Activated T-helper 17 cell treated with anti-CD3 and anti-CD28 coated beads, Interleukin-2, amount 50 U/mL, for 72 hours (primary cell): Measurements from ENCODE around the gene S100A9. TPM values are rescaled to one million over a fixed set of nuclear protein-coding genes. Genes with fewer than 3 reads are reported as not detected.
A peak's percentile ranks its signal among the peaks of the same experiment; 100 is the strongest.

Experiments used
- ATAC-seq: fragments of 150-1000 bp; cut with Tn5 transposase; replicated peaks from 2 replicates; pipeline ENCODE4 v1.10.0; 2021; ENCODE audit warnings: mild to moderate bottlenecking, moderate library complexity
- H3K27ac Mint-ChIP-seq: one replicate; pipeline ENCODE4 v1.8.0; 2022; ENCODE audit warnings: mixed read lengths
- H3K27me3 Mint-ChIP-seq: one replicate; pipeline ENCODE4 v1.8.0; 2022; ENCODE audit warnings: mixed read lengths
- H3K36me3 Mint-ChIP-seq: one replicate; pipeline ENCODE4 v1.8.0; 2022; ENCODE audit warnings: low read depth, mild to moderate bottlenecking, mixed read lengths
- H3K4me1 Mint-ChIP-seq: one replicate; pipeline ENCODE4 v1.8.0; 2022; ENCODE audit warnings: mixed read lengths
- H3K4me3 Mint-ChIP-seq: one replicate; pipeline ENCODE4 v1.8.0; 2022; ENCODE audit warnings: mild to moderate bottlenecking, mixed read lengths
- H3K9me3 Mint-ChIP-seq: one replicate; pipeline ENCODE4 v1.8.0; 2022; ENCODE audit warnings: mixed read lengths
- total RNA-seq, 2 donors: library from RNA; stranded (reverse); gene quantifications; one replicate each; pipeline ENCODE4 v1.2.3, GENCODE V29; 2022

S100A9 gene
- total RNA-seq, 2 donors from 2014 or later = 0.66 TPM; not detected in 1

GRCh38 chr1:153361480-153362109, 3.9 kb downstream of the S100A9 start:
- H3K27ac Mint-ChIP-seq = peak overlapping the region; percentile 58
- H3K9me3 Mint-ChIP-seq = no peaks in the 10 kb centered on the region
- H3K4me1 Mint-ChIP-seq = peaks cover 4% of the 10 kb centered on the region
- H3K27me3 Mint-ChIP-seq = peaks cover 18% of the 10 kb centered on the region
- no peaks in the 10 kb centered on the region for H3K36me3 Mint-ChIP-seq
- ATAC-seq = no peak
- H3K4me3 Mint-ChIP-seq = no peak overlapping the region

GRCh38 chr1:153362187-153362775, 4.6 kb downstream of the S100A9 start:
- H3K4me3 Mint-ChIP-seq = no peak overlapping the region
- H3K4me1 Mint-ChIP-seq = peaks cover 4% of the 10 kb centered on the region
- H3K9me3 Mint-ChIP-seq = no peaks in the 10 kb centered on the region
- no peak for ATAC-seq
- no peaks in the 10 kb centered on the region for H3K36me3 Mint-ChIP-seq
- peaks cover 18% of the 10 kb centered on the region for H3K27me3 Mint-ChIP-seq
- H3K27ac Mint-ChIP-seq = no peak overlapping the region

DNA sequence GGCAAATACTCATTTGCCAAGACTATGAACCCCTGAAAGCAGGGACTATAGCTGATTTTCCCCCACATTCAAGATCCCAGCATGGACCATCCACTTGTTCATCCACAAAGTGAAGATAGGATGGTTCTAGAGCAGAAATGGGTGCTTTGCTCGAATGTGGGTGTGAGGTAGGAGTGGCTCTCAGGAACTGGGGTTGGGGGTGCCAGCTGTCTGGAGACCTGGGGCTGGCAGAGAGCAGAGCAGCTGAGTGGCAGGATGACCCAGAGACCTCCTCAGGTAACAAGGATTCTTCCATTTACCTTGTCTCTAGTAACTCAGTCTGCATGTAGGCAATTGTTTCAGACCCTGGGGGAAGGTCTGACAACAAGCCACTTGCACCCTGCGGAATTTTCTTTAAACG, 6.0 kb downstream of the S100A9 start:
- Mint-ChIP-seq H3K9me3 (no peaks in the 10 kb centered on the region), H3K36me3 (no peaks in the 10 kb centered on the region), H3K4me1 (no peaks in the 10 kb centered on the region), H3K4me3 (no peak overlapping the region), H3K27ac (no peak overlapping the region), H3K27me3 (peaks cover 18% of the 10 kb centered on the region)
- no peak for ATAC-seq

- Mint-ChIP-seq H3K36me3 (no peaks in the 10 kb centered on the region), H3K27ac (no peak overlapping the region), H3K9me3 (no peaks in the 10 kb centered on the region), H3K4me3 (no peak overlapping the region), H3K27me3 (peaks cover 18% of the 10 kb centered on the region), H3K4me1 (no peaks in the 10 kb centered on the region)
- peak; percentile 40 for ATAC-seq
Measured at GRCh38 chr1:153364156-153364555, 6.5 kb downstream of the S100A9 start.

GRCh38 chr1:153364766-153365666, 7.4 kb downstream of the S100A9 start:
- ATAC-seq = no peak
- H3K27me3 Mint-ChIP-seq = peaks cover 18% of the 10 kb centered on the region
- H3K27ac Mint-ChIP-seq = no peak overlapping the region
- H3K9me3 Mint-ChIP-seq = no peaks in the 10 kb centered on the region
- H3K4me1 Mint-ChIP-seq = no peaks in the 10 kb centered on the region
- H3K4me3 Mint-ChIP-seq = no peak overlapping the region
- no peaks in the 10 kb centered on the region for H3K36me3 Mint-ChIP-seq

- no peaks in the 10 kb centered on the region for H3K36me3 Mint-ChIP-seq
- H3K27ac Mint-ChIP-seq = no peak overlapping the region
Measured at GRCh38 chr1:153365696-153366095, 8.0 kb downstream of the S100A9 start.

GRCh38 chr1:153366261-153366660, 8.6 kb downstream of the S100A9 start:
- no peaks in the 10 kb centered on the region for H3K36me3 Mint-ChIP-seq
- H3K9me3 Mint-ChIP-seq = no peaks in the 10 kb centered on the region
- no peak overlapping the region for H3K27ac Mint-ChIP-seq
- ATAC-seq = no peak
- H3K27me3 Mint-ChIP-seq = peaks cover 15% of the 10 kb centered on the region
- H3K4me1 Mint-ChIP-seq = no peaks in the 10 kb centered on the region
- H3K4me3 Mint-ChIP-seq = no peak overlapping the region

More at GRCh38 chr1:153365696-153366095, 8.0 kb downstream of the S100A9 start:
- Mint-ChIP-seq H3K27me3 (peaks cover 18% of the 10 kb centered on the region), H3K9me3 (no peaks in the 10 kb centered on the region), H3K4me3 (no peak overlapping the region), H3K4me1 (no peaks in the 10 kb centered on the region)
- no peak for ATAC-seq

DNA sequence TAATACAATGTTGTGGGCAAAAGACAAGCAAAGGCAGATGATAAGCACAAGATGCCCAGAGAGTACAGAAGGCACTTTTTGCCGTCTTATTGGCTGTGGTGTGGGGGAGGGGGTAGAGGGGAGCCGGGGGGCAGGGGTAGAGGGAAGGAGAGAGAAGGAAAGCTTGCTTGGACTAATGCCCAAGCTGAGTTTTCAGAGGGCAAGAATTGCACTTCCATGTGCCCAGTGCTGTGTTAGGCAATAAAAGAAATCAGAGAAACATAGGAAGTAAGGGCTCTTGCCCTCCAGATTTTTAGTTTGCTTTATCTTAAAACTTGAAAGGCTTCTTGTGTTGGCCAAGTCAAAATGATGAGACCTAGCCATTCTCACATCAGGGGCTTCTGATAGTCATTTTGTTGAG, 9.4 kb downstream of the S100A9 start:
- no peaks in the 10 kb centered on the region for H3K9me3 Mint-ChIP-seq
- H3K27ac Mint-ChIP-seq = no peak overlapping the region
- H3K4me1 Mint-ChIP-seq = no peaks in the 10 kb centered on the region
- no peak overlapping the region for H3K4me3 Mint-ChIP-seq
- H3K27me3 Mint-ChIP-seq = peaks cover 18% of the 10 kb centered on the region
- no peaks in the 10 kb centered on the region for H3K36me3 Mint-ChIP-seq
- no peak for ATAC-seq

- H3K4me3 Mint-ChIP-seq = no peak overlapping the region
- H3K27ac Mint-ChIP-seq = no peak overlapping the region
- ATAC-seq = no peak
Measured at GRCh38 chr1:153368495-153368894, 10.8 kb downstream of the S100A9 start.

DNA sequence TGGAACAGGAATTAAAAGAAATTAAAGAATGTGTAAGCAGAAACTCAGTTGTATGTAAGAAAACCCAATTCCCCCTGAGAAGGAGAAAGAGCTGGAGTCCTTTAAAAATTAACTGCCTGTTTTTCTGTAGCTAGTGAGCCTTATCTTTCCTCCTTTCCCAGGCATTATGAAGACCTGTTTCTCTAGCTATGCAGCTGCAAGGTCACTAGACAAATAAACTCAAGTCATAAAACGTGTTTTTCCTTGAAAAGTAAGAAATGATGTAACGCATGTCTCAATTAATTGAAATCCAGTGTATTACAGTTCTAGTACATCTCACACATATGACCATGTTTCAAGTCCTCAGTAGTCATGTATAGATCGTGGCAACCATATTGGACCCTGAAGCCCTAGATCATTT, 12.5 kb downstream of the S100A9 start:
- ATAC-seq = no peak

More at GRCh38 chr1:153368495-153368894, 10.8 kb downstream of the S100A9 start:
- Mint-ChIP-seq H3K27me3 (peaks cover 13% of the 10 kb centered on the region), H3K36me3 (no peaks in the 10 kb centered on the region), H3K4me1 (no peaks in the 10 kb centered on the region), H3K9me3 (no peaks in the 10 kb centered on the region)

DNA sequence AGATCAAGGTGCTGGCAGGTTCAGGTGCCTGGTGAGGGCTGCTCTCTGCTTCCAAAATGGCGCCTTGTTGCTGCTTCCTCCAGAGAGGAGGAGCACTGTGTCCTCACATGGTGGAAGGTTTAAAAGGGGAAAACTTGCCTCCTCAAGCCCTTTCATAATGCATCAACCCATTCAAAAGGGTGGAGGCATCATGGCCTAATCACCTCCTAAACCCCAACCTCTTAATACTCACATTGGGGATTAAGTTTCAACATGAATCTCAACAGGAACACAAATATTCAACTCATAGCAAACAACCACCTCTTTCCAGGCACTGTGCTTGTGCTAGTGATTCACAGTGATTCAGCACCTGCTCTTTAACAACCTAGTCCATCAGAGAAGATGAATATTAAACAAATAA, 13.6 kb downstream of the S100A9 start:
- Mint-ChIP-seq H3K4me1 (no peaks in the 10 kb centered on the region), H3K36me3 (no peaks in the 10 kb centered on the region), H3K4me3 (no peak overlapping the region), H3K27ac (no peak overlapping the region), H3K9me3 (no peaks in the 10 kb centered on the region), H3K27me3 (peaks cover 8% of the 10 kb centered on the region)
- no peak for ATAC-seq

More for the DNA sequence above, 12.5 kb downstream of the S100A9 start:
- Mint-ChIP-seq H3K27me3 (peaks cover 11% of the 10 kb centered on the region), H3K27ac (no peak overlapping the region), H3K4me1 (no peaks in the 10 kb centered on the region), H3K4me3 (no peak overlapping the region), H3K9me3 (no peaks in the 10 kb centered on the region), H3K36me3 (no peaks in the 10 kb centered on the region)

DNA sequence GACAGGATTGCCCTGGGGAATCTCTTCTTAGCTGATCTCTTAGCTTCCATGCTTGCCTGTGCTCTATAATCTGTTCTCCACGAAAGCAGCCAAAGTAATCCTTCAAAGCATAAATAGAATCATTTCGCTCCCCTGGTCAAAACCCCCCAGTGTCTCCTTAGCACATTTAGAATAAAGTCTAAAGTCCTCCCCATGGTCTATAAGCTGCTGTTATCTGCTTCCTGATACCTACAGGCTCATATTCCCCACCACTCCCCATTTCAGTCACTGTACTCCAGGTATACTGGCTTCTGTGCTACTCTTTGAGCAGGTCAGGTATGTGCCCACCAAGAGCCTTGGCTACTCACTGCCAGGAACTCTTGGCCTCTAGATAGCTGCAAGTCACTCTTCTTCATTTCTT, 14.9 kb downstream of the S100A9 start:
- Mint-ChIP-seq H3K4me1 (no peaks in the 10 kb centered on the region), H3K27ac (no peak overlapping the region), H3K9me3 (no peaks in the 10 kb centered on the region), H3K27me3 (peaks cover 14% of the 10 kb centered on the region), H3K4me3 (no peak overlapping the region), H3K36me3 (no peaks in the 10 kb centered on the region)
- ATAC-seq = no peak

DNA sequence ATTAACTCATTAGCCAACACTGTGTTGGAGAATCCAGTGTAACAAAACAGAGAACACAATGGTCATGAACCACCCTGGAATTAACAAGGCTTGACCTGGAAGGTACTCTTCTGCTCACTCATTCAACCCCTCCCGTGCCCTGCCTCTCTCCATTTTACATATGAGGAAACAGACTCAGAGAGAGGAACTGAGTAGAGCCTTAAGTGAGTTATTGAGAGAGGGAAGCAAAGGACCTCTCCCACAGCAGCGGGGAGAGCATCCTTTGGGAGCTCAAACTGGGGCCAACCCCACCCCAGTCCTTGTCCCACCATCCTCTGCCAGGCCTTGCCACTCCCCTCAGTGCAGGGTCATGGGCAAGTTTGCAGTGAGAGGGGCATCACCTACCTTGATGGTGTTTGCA, 16.4 kb downstream of the S100A9 start:
- H3K27me3 Mint-ChIP-seq = peaks cover 22% of the 10 kb centered on the region

GRCh38 chr1:153375511-153375910, 17.9 kb downstream of the S100A9 start, which contains the start of gene S100A12:
TSS of gene S100A12 (minus strand) at chr1:153375621. CDS start at chr1:153374592, 1,029 bp downstream.
- no peaks in the 10 kb centered on the region for H3K9me3 Mint-ChIP-seq
- H3K4me3 Mint-ChIP-seq = no peak within 1 kb of the TSS
- no peak for ATAC-seq
- no peaks in the 10 kb centered on the region for H3K4me1 Mint-ChIP-seq
- no peaks in the 10 kb centered on the region for H3K36me3 Mint-ChIP-seq
- peaks cover 22% of the 10 kb centered on the region for H3K27me3 Mint-ChIP-seq
- no peak within 1 kb of the TSS for H3K27ac Mint-ChIP-seq

More for the DNA sequence above, 16.4 kb downstream of the S100A9 start:
- no peaks in the 10 kb centered on the region for H3K4me1 Mint-ChIP-seq
- no peaks in the 10 kb centered on the region for H3K9me3 Mint-ChIP-seq
- ATAC-seq = no peak
- H3K27ac Mint-ChIP-seq = no peak overlapping the region
- no peak overlapping the region for H3K4me3 Mint-ChIP-seq
- no peaks in the 10 kb centered on the region for H3K36me3 Mint-ChIP-seq
